ENCODE data around the gene GGT1. TPM values are rescaled to one million over a fixed set of nuclear protein-coding genes. Genes with fewer than 3 reads are reported as not detected.

Gene GGT1
- polyA plus RNA-seq, 1 donor (not counting 4 experiments of a cell fraction or from before 2014, with no cell fraction given) = 5.8 TPM

DNA sequence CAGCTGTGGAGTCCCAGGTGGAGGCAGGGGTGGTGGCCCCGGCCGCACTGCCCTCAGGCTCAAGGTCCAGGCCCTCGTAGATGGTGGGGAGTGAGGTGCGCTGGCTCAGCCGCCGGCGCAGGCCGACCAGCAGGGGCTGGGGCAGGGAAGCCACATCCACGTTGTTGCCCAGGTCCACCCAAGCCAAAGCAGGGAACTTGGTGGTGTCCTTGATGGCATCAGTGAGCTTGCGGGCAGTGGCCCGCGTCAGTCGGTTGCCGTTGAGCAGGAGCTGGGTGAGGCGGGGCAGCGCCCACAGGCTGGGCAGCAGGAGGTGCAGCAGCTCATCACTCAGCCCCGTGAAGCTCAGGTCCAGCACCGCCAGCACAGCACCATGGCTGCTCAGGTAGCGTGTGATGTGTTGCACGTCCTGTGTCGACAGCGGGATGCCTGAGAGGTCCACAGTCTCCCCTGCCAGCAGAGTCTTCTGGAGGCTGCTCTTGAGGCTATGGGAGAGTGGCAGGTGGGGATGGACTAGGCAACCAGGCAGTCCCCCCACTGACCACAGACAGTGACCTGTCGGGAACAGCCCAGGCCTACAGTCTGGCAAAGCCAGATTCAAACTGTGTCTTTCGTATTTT is 17.0 kb upstream of the GGT1 start:
- no peaks in the 10 kb centered on the region for H3K9me3 ChIP-seq (ENCODE audit: control insufficient read depth, low read depth, low read length)
- dilution Hi-C loops (cut with MboI; ENCODE audit: extremely low pct_ligation_motif_present, low sequenced_read_pairs) = no loop called here
- DNase-seq (ENCODE audit: low read depth, low spot score) (no peak), FAIRE-seq (no peak)
- no peaks in the 10 kb centered on the region for H3K79me2 ChIP-seq (ENCODE audit: control insufficient read depth, insufficient read depth, low read length)
- H3K36me3 ChIP-seq (ENCODE audit: control insufficient read depth in 2 of 2, extremely low read depth in 1 of 2, insufficient read depth in 2 of 2, low read length in 2 of 2) = peaks cover 4% of the 10 kb centered on the region in 2 experiments
- no peak overlapping the region for H3K9ac ChIP-seq (ENCODE audit: control insufficient read depth, extremely low read depth, insufficient read depth, low read length)
- no peak overlapping the region for H3K27ac ChIP-seq (ENCODE audit: control insufficient read depth, insufficient read depth, low read length)
- no peak for TF ChIP-seq EZH2 (IDR thresholded peaks at IDR 0.05; ENCODE audit: low read length)
- no peaks in the 10 kb centered on the region for H3K9me1 ChIP-seq (ENCODE audit: control insufficient read depth, extremely low read depth, insufficient read depth, low read length)
- H3K4me2 ChIP-seq (ENCODE audit: control insufficient read depth, extremely low read depth, insufficient read depth, low read depth, low read length) = no peak overlapping the region
- no peak overlapping the region for H2AFZ ChIP-seq (ENCODE audit: control insufficient read depth, low read length)
- H3K4me1 ChIP-seq (ENCODE audit: control insufficient read depth, extremely low read depth, insufficient read depth, low read length) = peaks cover 12% of the 10 kb centered on the region
- no peak overlapping the region for H3K4me3 ChIP-seq (ENCODE audit: control insufficient read depth in 2 of 3, extremely low read depth in 1 of 3, insufficient read depth in 2 of 3, low read depth in 1 of 3, low read length in 3 of 3)
- H3K27me3 ChIP-seq (ENCODE audit: control insufficient read depth, extremely low read depth, insufficient read depth, low read length) = no peaks in the 10 kb centered on the region
- H4K20me1 ChIP-seq (ENCODE audit: control insufficient read depth, extremely low read depth, insufficient read depth, low read length) = no peaks in the 10 kb centered on the region

DNA sequence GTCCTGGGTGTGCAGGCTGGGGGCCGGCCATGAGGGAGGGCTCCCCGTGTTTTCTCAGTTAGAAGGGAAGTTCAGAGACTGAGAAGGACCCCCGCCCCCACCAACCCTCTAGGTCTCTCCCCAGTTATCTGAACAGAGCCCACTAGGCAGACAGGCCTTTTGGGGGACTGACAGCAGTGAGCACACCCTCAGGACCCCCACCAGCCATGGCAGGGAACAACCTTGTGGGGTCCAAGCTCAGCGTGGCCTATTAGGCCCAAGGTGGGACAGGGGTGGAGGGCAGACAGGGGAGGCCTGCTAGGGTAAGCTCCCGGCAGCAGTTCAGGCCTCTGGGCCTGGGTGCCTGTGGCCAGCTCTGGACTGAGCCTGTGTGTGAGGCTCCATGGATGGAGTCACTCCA is 15.7 kb upstream of the GGT1 start:
- dilution Hi-C loops (cut with MboI; ENCODE audit: extremely low pct_ligation_motif_present, low sequenced_read_pairs) = no loop called here
- Histone ChIP-seq H3K4me2 (ENCODE audit: control insufficient read depth, extremely low read depth, insufficient read depth, low read depth, low read length) (no peak overlapping the region), H3K79me2 (ENCODE audit: control insufficient read depth, insufficient read depth, low read length) (no peaks in the 10 kb centered on the region), H3K9ac (ENCODE audit: control insufficient read depth, extremely low read depth, insufficient read depth, low read length) (no peak overlapping the region), H4K20me1 (ENCODE audit: control insufficient read depth, extremely low read depth, insufficient read depth, low read length) (no peaks in the 10 kb centered on the region), H3K4me1 (ENCODE audit: control insufficient read depth, extremely low read depth, insufficient read depth, low read length) (peaks cover 17% of the 10 kb centered on the region), H3K36me3 (ENCODE audit: control insufficient read depth in 2 of 2, extremely low read depth in 1 of 2, insufficient read depth in 2 of 2, low read length in 2 of 2) (peaks cover 4% of the 10 kb centered on the region in 2 experiments), H2AFZ (ENCODE audit: control insufficient read depth, low read length) (no peak overlapping the region), H3K27me3 (ENCODE audit: control insufficient read depth, extremely low read depth, insufficient read depth, low read length) (no peaks in the 10 kb centered on the region), H3K9me3 (ENCODE audit: control insufficient read depth, low read depth, low read length) (no peaks in the 10 kb centered on the region), H3K9me1 (ENCODE audit: control insufficient read depth, extremely low read depth, insufficient read depth, low read length) (no peaks in the 10 kb centered on the region), H3K4me3 (ENCODE audit: control insufficient read depth in 2 of 3, extremely low read depth in 1 of 3, insufficient read depth in 2 of 3, low read depth in 1 of 3, low read length in 3 of 3) (no peak overlapping the region), H3K27ac (ENCODE audit: control insufficient read depth, insufficient read depth, low read length) (no peak overlapping the region)
- no peak for TF ChIP-seq EZH2 (IDR thresholded peaks at IDR 0.05; ENCODE audit: low read length)
- TF ChIP-seq, protein P1, sequence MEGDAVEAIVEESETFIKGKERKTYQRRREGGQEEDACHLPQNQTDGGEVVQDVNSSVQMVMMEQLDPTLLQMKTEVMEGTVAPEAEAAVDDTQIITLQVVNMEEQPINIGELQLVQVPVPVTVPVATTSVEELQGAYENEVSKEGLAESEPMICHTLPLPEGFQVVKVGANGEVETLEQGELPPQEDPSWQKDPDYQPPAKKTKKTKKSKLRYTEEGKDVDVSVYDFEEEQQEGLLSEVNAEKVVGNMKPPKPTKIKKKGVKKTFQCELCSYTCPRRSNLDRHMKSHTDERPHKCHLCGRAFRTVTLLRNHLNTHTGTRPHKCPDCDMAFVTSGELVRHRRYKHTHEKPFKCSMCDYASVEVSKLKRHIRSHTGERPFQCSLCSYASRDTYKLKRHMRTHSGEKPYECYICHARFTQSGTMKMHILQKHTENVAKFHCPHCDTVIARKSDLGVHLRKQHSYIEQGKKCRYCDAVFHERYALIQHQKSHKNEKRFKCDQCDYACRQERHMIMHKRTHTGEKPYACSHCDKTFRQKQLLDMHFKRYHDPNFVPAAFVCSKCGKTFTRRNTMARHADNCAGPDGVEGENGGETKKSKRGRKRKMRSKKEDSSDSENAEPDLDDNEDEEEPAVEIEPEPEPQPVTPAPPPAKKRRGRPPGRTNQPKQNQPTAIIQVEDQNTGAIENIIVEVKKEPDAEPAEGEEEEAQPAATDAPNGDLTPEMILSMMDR (optimal IDR thresholded peaks at IDR 0.05 in 1 of 3, IDR thresholded peaks at IDR 0.05 in 1 of 3, conservative IDR thresholded peaks at IDR 0.05 in 1 of 3; ENCODE audit: extremely low read depth in 1 of 3, insufficient read depth in 2 of 3, low read length in 3 of 3) = no peak
- FAIRE-seq = no peak
- DNase-seq (ENCODE audit: low read depth, low spot score) = no peak

DNA sequence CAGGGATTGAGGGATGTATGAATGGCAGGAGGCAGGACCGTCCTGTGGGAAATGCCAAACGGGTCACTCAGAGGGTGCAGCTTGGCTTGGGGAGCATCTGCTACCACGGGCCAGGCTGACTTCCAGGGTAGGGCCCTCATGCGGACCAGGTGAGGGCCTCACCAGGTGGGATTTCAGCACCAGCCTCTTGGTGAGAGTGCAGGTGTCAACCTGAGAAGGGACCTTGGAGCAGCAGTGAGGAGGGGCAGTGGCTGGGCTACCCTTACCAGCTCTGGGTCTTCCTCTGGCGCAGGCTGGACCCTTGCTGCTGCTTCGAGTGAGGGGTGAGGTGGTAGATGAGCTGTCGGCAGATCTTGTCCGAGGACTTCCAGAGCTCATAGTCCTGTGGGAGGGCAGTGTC is 15.0 kb upstream of the GGT1 start:
- no peak for FAIRE-seq
- DNase-seq (ENCODE audit: low read depth, low spot score) = no peak
- no peak overlapping the region for H3K4me3 ChIP-seq (ENCODE audit: control insufficient read depth in 2 of 3, extremely low read depth in 1 of 3, insufficient read depth in 2 of 3, low read depth in 1 of 3, low read length in 3 of 3)
- H3K36me3 ChIP-seq (ENCODE audit: control insufficient read depth in 2 of 2, extremely low read depth in 1 of 2, insufficient read depth in 2 of 2, low read length in 2 of 2) = peaks cover 4% of the 10 kb centered on the region in 2 experiments
- dilution Hi-C loops (cut with MboI; ENCODE audit: extremely low pct_ligation_motif_present, low sequenced_read_pairs) = no loop called here
- H3K79me2 ChIP-seq (ENCODE audit: control insufficient read depth, insufficient read depth, low read length) = no peaks in the 10 kb centered on the region
- no peaks in the 10 kb centered on the region for H3K9me1 ChIP-seq (ENCODE audit: control insufficient read depth, extremely low read depth, insufficient read depth, low read length)
- no peak overlapping the region for H3K4me2 ChIP-seq (ENCODE audit: control insufficient read depth, extremely low read depth, insufficient read depth, low read depth, low read length)
- no peak overlapping the region for H2AFZ ChIP-seq (ENCODE audit: control insufficient read depth, low read length)
- H3K9ac ChIP-seq (ENCODE audit: control insufficient read depth, extremely low read depth, insufficient read depth, low read length) = no peak overlapping the region
- no peaks in the 10 kb centered on the region for H3K9me3 ChIP-seq (ENCODE audit: control insufficient read depth, low read depth, low read length)
- peaks cover 20% of the 10 kb centered on the region for H3K4me1 ChIP-seq (ENCODE audit: control insufficient read depth, extremely low read depth, insufficient read depth, low read length)
- H3K27me3 ChIP-seq (ENCODE audit: control insufficient read depth, extremely low read depth, insufficient read depth, low read length) = no peaks in the 10 kb centered on the region
- H4K20me1 ChIP-seq (ENCODE audit: control insufficient read depth, extremely low read depth, insufficient read depth, low read length) = no peaks in the 10 kb centered on the region
- TF ChIP-seq EZH2 (IDR thresholded peaks at IDR 0.05; ENCODE audit: low read length) = no peak
- TF ChIP-seq, protein P1 (optimal IDR thresholded peaks at IDR 0.05 in 1 of 3, IDR thresholded peaks at IDR 0.05 in 1 of 3, conservative IDR thresholded peaks at IDR 0.05 in 1 of 3; ENCODE audit: extremely low read depth in 1 of 3, insufficient read depth in 2 of 3, low read length in 3 of 3) = no peak
- no peak overlapping the region for H3K27ac ChIP-seq (ENCODE audit: control insufficient read depth, insufficient read depth, low read length)

Measured in keratinocyte (primary cell).